ENCODE measurements around the gene PAPPA.

Gene PAPPA

DNA sequence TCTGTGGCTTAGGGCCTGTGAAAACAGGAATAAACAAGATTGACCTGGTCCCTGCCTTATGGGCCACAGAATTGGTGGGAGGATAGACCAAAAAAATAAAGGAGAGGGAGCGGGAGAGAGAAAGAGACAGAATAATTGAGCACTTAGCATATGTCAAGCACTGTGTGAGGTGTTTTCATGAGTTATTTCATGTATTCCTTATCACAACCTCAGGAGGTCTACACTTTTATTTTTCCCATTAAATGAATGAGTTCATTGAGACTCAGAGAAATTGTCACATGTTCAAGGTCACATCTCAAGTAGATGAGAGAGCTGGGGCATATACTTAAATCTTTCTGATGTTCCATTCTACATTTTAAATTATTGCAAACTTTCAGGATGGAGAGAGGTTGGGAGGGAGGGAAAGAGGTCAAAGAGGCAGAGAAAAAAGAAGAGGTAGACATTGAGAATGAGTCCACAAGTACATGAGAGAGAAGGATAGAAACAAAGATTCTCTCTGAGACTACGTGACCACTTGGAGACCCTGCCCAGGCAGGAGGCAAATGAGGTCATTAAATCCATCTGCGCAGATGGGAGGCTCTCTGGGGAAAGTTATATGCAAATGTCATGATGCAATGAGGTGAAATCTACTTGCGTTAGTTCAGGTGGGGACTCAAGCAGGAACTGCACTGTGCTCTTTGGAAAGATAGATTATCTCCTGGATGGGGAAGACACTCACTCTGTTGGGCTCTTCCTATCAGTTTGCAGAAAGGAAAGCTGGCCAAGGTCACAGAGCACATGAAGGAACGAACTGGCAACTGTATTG is 241.5 kb downstream of the PAPPA start:
- H3K27ac ChIP-seq (ENCODE audit: insufficient read depth in 1 of 2, low read depth in 1 of 2, low read length in 2 of 2, poor library complexity in 1 of 2, severe bottlenecking in 2 of 2): no peak overlapping the region
- DNase-seq: no peak
- CTCF ChIA-PET: interaction anchor here (1.9 kb wide), 1 partner anchor 8 kb away, joined by 5 read pairs; no protein-coding TSS in a partner anchor
- no peaks in the 10 kb centered on the region for H3K9me3 ChIP-seq (ENCODE audit: control extremely low read depth in 1 of 5, control insufficient read depth in 4 of 5, insufficient read depth in 2 of 5, low read depth in 1 of 5, low read length in 4 of 5)
- POLR2A ChIA-PET: no interaction called here
- H3K36me3 ChIP-seq (ENCODE audit: control insufficient read depth in 4 of 4, insufficient read depth in 4 of 4, low read length in 3 of 4): no peaks in the 10 kb centered on the region
- whole genome bisulfite sequencing (ENCODE audit: insufficient coverage): 96% methylated on average over 4 of the region's 5 CpGs
- no peaks in the 10 kb centered on the region for H3K4me1 ChIP-seq (ENCODE audit: control extremely low read depth in 1 of 4, control insufficient read depth in 4 of 4, insufficient read depth in 4 of 4, low read length in 3 of 4)
- H3K27me3 ChIP-seq (replicated peaks in 2 of 5; ENCODE audit: control insufficient read depth in 4 of 5, insufficient read depth in 5 of 5, low read length in 4 of 5): no peaks in the 10 kb centered on the region
- H3K4me3 ChIP-seq (ENCODE audit: control insufficient read depth in 1 of 7, extremely low read depth in 1 of 7, insufficient read depth in 4 of 7, low read depth in 2 of 7, low read length in 6 of 7): no peak overlapping the region

DNA sequence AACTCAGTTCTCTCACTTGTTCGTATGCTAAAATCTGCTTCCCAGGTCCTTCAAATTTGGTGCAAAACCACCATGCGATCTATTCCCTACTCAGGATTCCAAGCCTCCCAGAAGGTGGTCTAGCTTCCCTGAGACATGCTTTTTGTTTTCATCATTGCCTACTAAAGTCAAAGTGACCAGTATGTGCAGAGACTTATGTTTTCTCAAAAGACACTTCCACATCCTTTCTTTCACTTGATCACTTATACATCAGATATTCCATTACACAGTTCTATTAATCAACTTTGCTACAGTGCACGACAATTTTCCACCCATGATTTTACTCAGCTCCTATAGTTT is 242.1 kb downstream of the PAPPA start:
- no peak for DNase-seq
- no peak overlapping the region for H3K4me3 ChIP-seq (ENCODE audit: control insufficient read depth in 1 of 7, extremely low read depth in 1 of 7, insufficient read depth in 4 of 7, low read depth in 2 of 7, low read length in 6 of 7)
- no peaks in the 10 kb centered on the region for H3K27me3 ChIP-seq (replicated peaks in 2 of 5; ENCODE audit: control insufficient read depth in 4 of 5, insufficient read depth in 5 of 5, low read length in 4 of 5)
- ChIA-PET CTCF (interaction anchor here (1.9 kb wide), 1 partner anchor 8 kb away, joined by 5 read pairs; no protein-coding TSS in a partner anchor), POLR2A (no interaction called here)
- no peaks in the 10 kb centered on the region for H3K36me3 ChIP-seq (ENCODE audit: control insufficient read depth in 4 of 4, insufficient read depth in 4 of 4, low read length in 3 of 4)
- WGBS (ENCODE audit: insufficient coverage): 100% methylated on average over 2 of the region's 3 CpGs
- no peaks in the 10 kb centered on the region for H3K4me1 ChIP-seq (ENCODE audit: control extremely low read depth in 1 of 4, control insufficient read depth in 4 of 4, insufficient read depth in 4 of 4, low read length in 3 of 4)
- no peak overlapping the region for H3K27ac ChIP-seq (ENCODE audit: insufficient read depth in 1 of 2, low read depth in 1 of 2, low read length in 2 of 2, poor library complexity in 1 of 2, severe bottlenecking in 2 of 2)
- H3K9me3 ChIP-seq (ENCODE audit: control extremely low read depth in 1 of 5, control insufficient read depth in 4 of 5, insufficient read depth in 2 of 5, low read depth in 1 of 5, low read length in 4 of 5): no peaks in the 10 kb centered on the region

DNA sequence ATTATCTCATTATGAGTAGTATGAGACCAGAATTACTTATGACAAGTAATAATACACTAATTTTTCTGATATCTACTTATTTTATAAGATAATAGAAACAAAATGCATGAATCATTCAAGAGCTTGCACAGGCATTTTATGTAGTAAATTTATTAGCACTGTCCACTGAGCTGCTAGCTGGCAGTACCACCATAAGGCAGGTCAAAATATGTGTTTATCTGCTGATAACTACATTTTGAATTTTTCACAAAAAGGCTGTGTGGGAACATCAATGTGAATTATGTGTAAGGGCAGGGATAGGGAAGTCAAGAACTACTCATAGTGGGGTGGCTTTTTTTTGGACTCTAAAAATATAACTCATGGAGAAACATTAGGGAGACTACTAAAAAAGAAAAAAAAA is 249.6 kb downstream of the PAPPA start:
- Histone ChIP-seq H3K27ac (ENCODE audit: insufficient read depth in 1 of 2, low read depth in 1 of 2, low read length in 2 of 2, poor library complexity in 1 of 2, severe bottlenecking in 2 of 2) (no peak overlapping the region), H3K4me1 (ENCODE audit: control extremely low read depth in 1 of 4, control insufficient read depth in 4 of 4, insufficient read depth in 4 of 4, low read length in 3 of 4) (no peaks in the 10 kb centered on the region), H3K27me3 (replicated peaks in 2 of 5; ENCODE audit: control insufficient read depth in 4 of 5, insufficient read depth in 5 of 5, low read length in 4 of 5) (no peaks in the 10 kb centered on the region), H3K36me3 (ENCODE audit: control insufficient read depth in 4 of 4, insufficient read depth in 4 of 4, low read length in 3 of 4) (no peaks in the 10 kb centered on the region), H3K4me3 (ENCODE audit: control insufficient read depth in 1 of 7, extremely low read depth in 1 of 7, insufficient read depth in 4 of 7, low read depth in 2 of 7, low read length in 6 of 7) (no peak overlapping the region), H3K9me3 (ENCODE audit: control extremely low read depth in 1 of 5, control insufficient read depth in 4 of 5, insufficient read depth in 2 of 5, low read depth in 1 of 5, low read length in 4 of 5) (peaks cover 0 to 1% (median 0%) of the 10 kb centered on the region in 5 experiments)
- ChIA-PET POLR2A (no interaction called here), CTCF (no interaction called here)
- no peak for DNase-seq

DNA sequence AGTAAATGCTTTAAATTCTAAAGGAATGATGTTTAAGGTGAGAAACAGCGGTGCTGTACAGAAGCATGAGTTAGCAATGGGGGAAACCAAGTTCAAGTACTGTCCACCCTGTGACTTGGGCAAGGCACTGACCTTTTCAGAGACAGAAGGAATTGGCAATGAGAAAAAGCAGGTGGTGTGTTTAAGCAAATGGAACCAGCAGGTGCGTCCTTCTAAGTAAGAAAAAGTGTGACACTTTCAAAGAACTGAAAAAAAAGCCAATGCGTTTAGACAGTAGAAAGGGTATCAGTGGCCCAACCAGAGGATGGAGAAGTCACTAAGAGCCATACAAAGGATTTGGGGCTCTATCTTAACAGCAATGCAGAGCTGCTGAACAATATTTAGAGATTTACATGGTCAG is 250.6 kb downstream of the PAPPA start:
- H3K4me3 ChIP-seq (ENCODE audit: control insufficient read depth in 1 of 7, extremely low read depth in 1 of 7, insufficient read depth in 4 of 7, low read depth in 2 of 7, low read length in 6 of 7): no peak overlapping the region
- WGBS (ENCODE audit: insufficient coverage): 100% methylated on average over 3 of the region's 3 CpGs
- DNase-seq: no peak
- peaks cover 0 to 1% (median 0%) of the 10 kb centered on the region in 5 experiments for H3K9me3 ChIP-seq (ENCODE audit: control extremely low read depth in 1 of 5, control insufficient read depth in 4 of 5, insufficient read depth in 2 of 5, low read depth in 1 of 5, low read length in 4 of 5)
- POLR2A ChIA-PET: no interaction called here
- no peaks in the 10 kb centered on the region for H3K36me3 ChIP-seq (ENCODE audit: control insufficient read depth in 4 of 4, insufficient read depth in 4 of 4, low read length in 3 of 4)
- no peaks in the 10 kb centered on the region for H3K27me3 ChIP-seq (replicated peaks in 2 of 5; ENCODE audit: control insufficient read depth in 4 of 5, insufficient read depth in 5 of 5, low read length in 4 of 5)
- CTCF ChIA-PET: interaction anchor here (1.5 kb wide), 1 partner anchor 12 kb away, joined by 4 read pairs; no protein-coding TSS in a partner anchor
- no peak overlapping the region for H3K27ac ChIP-seq (ENCODE audit: insufficient read depth in 1 of 2, low read depth in 1 of 2, low read length in 2 of 2, poor library complexity in 1 of 2, severe bottlenecking in 2 of 2)
- H3K4me1 ChIP-seq (ENCODE audit: control extremely low read depth in 1 of 4, control insufficient read depth in 4 of 4, insufficient read depth in 4 of 4, low read length in 3 of 4): no peaks in the 10 kb centered on the region

DNA sequence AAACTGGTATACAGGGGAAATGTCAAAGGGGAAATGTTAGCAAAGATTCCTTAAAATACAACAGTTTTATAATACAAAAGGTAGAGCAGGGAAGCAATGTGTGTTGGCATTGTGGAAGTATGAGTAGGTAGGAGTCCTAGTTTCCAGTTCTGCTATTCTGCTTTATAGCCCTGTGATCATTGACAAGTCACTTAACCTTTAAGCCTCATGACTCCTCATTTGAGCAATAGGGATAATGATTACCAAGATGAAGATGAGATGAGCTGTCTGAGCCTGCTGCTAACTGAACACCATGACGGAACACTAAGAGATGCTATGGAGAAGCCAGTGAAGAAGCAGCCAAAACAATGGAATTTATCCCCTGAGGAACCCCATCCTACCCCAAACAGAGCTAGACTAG is 251.7 kb downstream of the PAPPA start:
- Histone ChIP-seq H3K27me3 (replicated peaks in 2 of 5; ENCODE audit: control insufficient read depth in 4 of 5, insufficient read depth in 5 of 5, low read length in 4 of 5) (no peaks in the 10 kb centered on the region), H3K27ac (ENCODE audit: insufficient read depth in 1 of 2, low read depth in 1 of 2, low read length in 2 of 2, poor library complexity in 1 of 2, severe bottlenecking in 2 of 2) (no peak overlapping the region), H3K36me3 (ENCODE audit: control insufficient read depth in 4 of 4, insufficient read depth in 4 of 4, low read length in 3 of 4) (no peaks in the 10 kb centered on the region), H3K4me1 (ENCODE audit: control extremely low read depth in 1 of 4, control insufficient read depth in 4 of 4, insufficient read depth in 4 of 4, low read length in 3 of 4) (no peaks in the 10 kb centered on the region), H3K4me3 (ENCODE audit: control insufficient read depth in 1 of 7, extremely low read depth in 1 of 7, insufficient read depth in 4 of 7, low read depth in 2 of 7, low read length in 6 of 7) (no peak overlapping the region), H3K9me3 (ENCODE audit: control extremely low read depth in 1 of 5, control insufficient read depth in 4 of 5, insufficient read depth in 2 of 5, low read depth in 1 of 5, low read length in 4 of 5) (peaks cover 0 to 1% (median 0%) of the 10 kb centered on the region in 5 experiments)
- WGBS (ENCODE audit: insufficient coverage): 100% methylated on average over 1 of the region's 1 CpG
- POLR2A ChIA-PET: no interaction called here
- no peak for DNase-seq
- CTCF ChIA-PET: interaction anchor here (1.5 kb wide), 1 partner anchor 11 kb away, joined by 4 read pairs; no protein-coding TSS in a partner anchor

DNA sequence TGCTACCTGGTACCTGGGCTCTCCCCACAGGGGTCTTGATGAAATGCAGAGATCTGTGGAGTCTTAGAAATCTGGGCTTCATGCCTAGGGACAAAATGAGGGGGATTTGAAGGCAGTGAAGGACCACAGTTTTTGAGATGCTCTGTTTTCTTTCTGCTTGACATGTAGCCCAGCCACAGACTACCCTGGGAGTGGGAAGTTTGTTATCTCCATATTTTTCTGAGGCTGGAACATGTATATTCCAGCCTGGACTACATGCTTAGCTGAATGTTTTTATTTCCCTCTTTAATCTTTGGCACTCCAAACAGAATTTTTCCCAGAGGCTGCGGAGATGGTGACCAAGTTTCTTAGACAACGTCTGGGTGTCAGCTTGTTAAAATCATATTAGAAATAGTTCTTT is 252.9 kb downstream of the PAPPA start:
- H3K27me3 ChIP-seq (replicated peaks in 2 of 5; ENCODE audit: control insufficient read depth in 4 of 5, insufficient read depth in 5 of 5, low read length in 4 of 5): no peaks in the 10 kb centered on the region
- no CpG with 5 or more reads among the region's 2 CpGs for WGBS (ENCODE audit: insufficient coverage)
- CTCF ChIA-PET: no interaction called here
- POLR2A ChIA-PET: no interaction called here
- no peaks in the 10 kb centered on the region for H3K4me1 ChIP-seq (ENCODE audit: control extremely low read depth in 1 of 4, control insufficient read depth in 4 of 4, insufficient read depth in 4 of 4, low read length in 3 of 4)
- no peak overlapping the region for H3K4me3 ChIP-seq (ENCODE audit: control insufficient read depth in 1 of 7, extremely low read depth in 1 of 7, insufficient read depth in 4 of 7, low read depth in 2 of 7, low read length in 6 of 7)
- peaks cover 0 to 1% (median 0%) of the 10 kb centered on the region in 5 experiments for H3K9me3 ChIP-seq (ENCODE audit: control extremely low read depth in 1 of 5, control insufficient read depth in 4 of 5, insufficient read depth in 2 of 5, low read depth in 1 of 5, low read length in 4 of 5)
- no peak overlapping the region for H3K27ac ChIP-seq (ENCODE audit: insufficient read depth in 1 of 2, low read depth in 1 of 2, low read length in 2 of 2, poor library complexity in 1 of 2, severe bottlenecking in 2 of 2)
- no peak for DNase-seq
- no peaks in the 10 kb centered on the region for H3K36me3 ChIP-seq (ENCODE audit: control insufficient read depth in 4 of 4, insufficient read depth in 4 of 4, low read length in 3 of 4)

DNA sequence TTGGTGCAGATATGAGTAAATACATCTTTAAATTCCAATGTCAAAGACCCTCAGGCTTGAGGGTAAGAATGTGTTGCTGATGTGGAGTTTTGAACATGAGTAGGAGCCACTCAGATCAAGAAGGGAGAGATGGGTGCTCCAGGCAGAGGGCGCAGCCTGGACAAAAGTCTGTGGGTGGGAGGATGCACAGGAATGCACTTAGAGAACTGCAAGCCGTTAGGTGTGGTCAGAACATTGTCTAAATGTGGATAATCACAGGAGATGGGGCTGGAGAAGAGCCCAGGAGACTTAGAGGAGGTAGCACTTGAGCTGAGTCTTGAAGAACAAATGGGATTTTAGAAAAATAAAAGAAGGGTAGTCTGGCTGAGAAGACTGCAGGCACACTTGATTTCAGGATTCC is 255.5 kb downstream of the PAPPA start:
- no peaks in the 10 kb centered on the region for H3K36me3 ChIP-seq (ENCODE audit: control insufficient read depth in 4 of 4, insufficient read depth in 4 of 4, low read length in 3 of 4)
- ChIA-PET CTCF (no interaction called here), POLR2A (no interaction called here)
- peaks cover 0 to 1% (median 0%) of the 10 kb centered on the region in 5 experiments for H3K9me3 ChIP-seq (ENCODE audit: control extremely low read depth in 1 of 5, control insufficient read depth in 4 of 5, insufficient read depth in 2 of 5, low read depth in 1 of 5, low read length in 4 of 5)
- no peak for DNase-seq
- 93% methylated on average over 2 of the region's 2 CpGs for WGBS (ENCODE audit: insufficient coverage)
- no peaks in the 10 kb centered on the region for H3K4me1 ChIP-seq (ENCODE audit: control extremely low read depth in 1 of 4, control insufficient read depth in 4 of 4, insufficient read depth in 4 of 4, low read length in 3 of 4)
- no peaks in the 10 kb centered on the region for H3K27me3 ChIP-seq (replicated peaks in 2 of 5; ENCODE audit: control insufficient read depth in 4 of 5, insufficient read depth in 5 of 5, low read length in 4 of 5)
- H3K4me3 ChIP-seq (ENCODE audit: control insufficient read depth in 1 of 7, extremely low read depth in 1 of 7, insufficient read depth in 4 of 7, low read depth in 2 of 7, low read length in 6 of 7): no peak overlapping the region
- no peak overlapping the region for H3K27ac ChIP-seq (ENCODE audit: insufficient read depth in 1 of 2, low read depth in 1 of 2, low read length in 2 of 2, poor library complexity in 1 of 2, severe bottlenecking in 2 of 2)
